Fibroblast of lung (primary cell): ENCODE results near the gene BCL2L11. TPM values are rescaled to one million over a fixed set of nuclear protein-coding genes. Genes with fewer than 3 reads are reported as not detected.

Experiments used
- DNase-seq, 2 donors: peaks; one replicate each; pipeline versions ENCODE4 v3.0.0 to v3.0.0-alpha.2; 2010; ENCODE audit warnings: low read depth in 2 of 2
- H2AFZ ChIP-seq: 2 replicates; pipeline ENCODE4 v1.5.1; 2012; ENCODE audit warnings: low read length, control low read depth, inconsistent platforms
- H3K27ac ChIP-seq: 2 replicates; pipeline ENCODE4 v1.5.1; 2011; ENCODE audit warnings: low read length, control low read depth; ENCODE audit not compliant: insufficient read depth
- H3K27me3 ChIP-seq: 2 replicates; pipeline ENCODE4 v1.5.1; 2011; ENCODE audit warnings: mild to moderate bottlenecking, low read length; ENCODE audit not compliant: control insufficient read depth, insufficient read depth
- H3K36me3 ChIP-seq: 2 replicates; pipeline ENCODE4 v1.5.1; 2011; ENCODE audit warnings: low read length; ENCODE audit not compliant: control insufficient read depth, insufficient read depth
- H3K4me1 ChIP-seq: 2 replicates; pipeline ENCODE4 v1.5.1; 2011; ENCODE audit warnings: low read length; ENCODE audit not compliant: control insufficient read depth, insufficient read depth; ENCODE audit errors: extremely low read depth
- H3K4me2 ChIP-seq: 2 replicates; pipeline ENCODE4 v1.5.1; 2011; ENCODE audit warnings: low read length, control low read depth; ENCODE audit not compliant: insufficient read depth; ENCODE audit errors: extremely low read depth
- H3K4me3 ChIP-seq, 4 experiments: fragments of 200-600 bp in 1 of 4; sonication (generic) in 1 of 4; replicated peaks in 1 of 4; 2 replicates each; pipeline ENCODE4 v1.5.1; 2011 to 2016; ENCODE audit warnings: low read length in 4 of 4, low read depth in 3 of 4, mild to moderate bottlenecking in 3 of 4, control low read depth in 2 of 4, inconsistent platforms in 1 of 4, mixed read lengths in 1 of 4; ENCODE audit not compliant: insufficient read depth in 1 of 4; ENCODE audit errors: control extremely low read depth in 1 of 4
- H3K79me2 ChIP-seq: 2 replicates; pipeline ENCODE4 v1.5.1; 2012; ENCODE audit warnings: mild to moderate bottlenecking, low read length, inconsistent platforms; ENCODE audit not compliant: control insufficient read depth, insufficient read depth
- H3K9ac ChIP-seq: 2 replicates; pipeline ENCODE4 v1.5.1; 2011; ENCODE audit warnings: mild to moderate bottlenecking, low read length, control low read depth; ENCODE audit not compliant: insufficient read depth
- H3K9me3 ChIP-seq: 2 replicates; pipeline ENCODE4 v1.5.1; 2012; ENCODE audit warnings: low read depth, low read length; ENCODE audit not compliant: control insufficient read depth, insufficient read depth
- H4K20me1 ChIP-seq: 2 replicates; pipeline ENCODE4 v1.5.1; 2011; ENCODE audit warnings: low read length; ENCODE audit not compliant: control insufficient read depth, insufficient read depth; ENCODE audit errors: extremely low read depth
- EZH2 ChIP-seq: IDR thresholded peaks from 2 replicates; pipeline ENCODE4 v1.5.1; 2012; ENCODE audit warnings: low read length, control low read depth, mild to moderate bottlenecking; ENCODE audit errors: missing control alignments
- polyA plus RNA-seq, 2 donors: library from polyadenylated mRNA; depleted of rRNA in 1 of 2; stranded (reverse) in 1 of 2; unstranded in 1 of 2; fragments of >200 nt; gene quantifications; 2 replicates each; pipeline ENCODE4 v1.2.1, GENCODE V29; 2011 to 2012; ENCODE audit warnings: missing spikeins in 1 of 2
- total RNA-seq: library from RNA; depleted of rRNA; stranded (reverse); fragments of >200 nt; gene quantifications from 2 replicates; pipeline ENCODE4 v1.2.1, GENCODE V29; 2014
- TF ChIP-seq, protein P1 (sequence below), 2 donors: IDR thresholded peaks in 1 of 2; conservative IDR thresholded peaks in 1 of 2; 1 replicate in 1 of 2; 2 replicates in 1 of 2; pipeline ENCODE4 v1.5.1; 2011 to 2012; ENCODE audit warnings: low read length in 2 of 2, control low read depth in 1 of 2, inconsistent platforms in 1 of 2, low read depth in 1 of 2, mild to moderate bottlenecking in 1 of 2

BCL2L11 gene
- total and polyA plus RNA-seq, 2 donors (not counting 1 experiment from before 2014, with no cell fraction given), result 1.5 to 10.2 TPM

DNA sequence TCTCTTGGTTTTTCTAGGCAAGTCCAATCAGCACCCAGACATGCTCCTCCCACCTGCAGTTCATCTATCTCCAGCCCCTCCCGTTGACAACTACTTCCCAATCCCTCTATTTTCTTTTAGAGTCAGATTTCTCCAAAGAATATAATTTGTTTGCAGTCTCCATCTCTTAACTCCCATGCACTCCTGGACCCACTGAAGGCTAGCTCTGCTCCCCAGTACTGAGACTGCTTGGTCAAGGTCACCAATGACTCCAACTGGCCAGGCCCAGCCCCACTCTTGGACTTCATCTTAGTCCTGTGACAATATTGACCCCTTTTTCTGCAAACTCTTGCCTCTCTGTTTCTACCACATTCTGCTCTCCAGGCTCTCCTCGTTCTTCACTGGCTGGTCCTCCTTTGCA is 62.0 kb downstream of the BCL2L11 start:
- no peak for DNase-seq
- no peaks in the 10 kb centered on the region for H3K4me1 ChIP-seq
- no peak overlapping the region for H3K27ac ChIP-seq
- no peaks in the 10 kb centered on the region for H3K36me3 ChIP-seq
- H3K9ac ChIP-seq, result no peak overlapping the region
- no peak overlapping the region for H3K4me2 ChIP-seq
- H4K20me1 ChIP-seq, result no peaks in the 10 kb centered on the region
- no peak overlapping the region for H2AFZ ChIP-seq
- no peaks in the 10 kb centered on the region for H3K79me2 ChIP-seq
- peaks cover 11% of the 10 kb centered on the region for H3K27me3 ChIP-seq
- no peaks in the 10 kb centered on the region for H3K9me3 ChIP-seq
- no peak overlapping the region for H3K4me3 ChIP-seq
- no peak for TF ChIP-seq EZH2
- TF ChIP-seq, protein P1, sequence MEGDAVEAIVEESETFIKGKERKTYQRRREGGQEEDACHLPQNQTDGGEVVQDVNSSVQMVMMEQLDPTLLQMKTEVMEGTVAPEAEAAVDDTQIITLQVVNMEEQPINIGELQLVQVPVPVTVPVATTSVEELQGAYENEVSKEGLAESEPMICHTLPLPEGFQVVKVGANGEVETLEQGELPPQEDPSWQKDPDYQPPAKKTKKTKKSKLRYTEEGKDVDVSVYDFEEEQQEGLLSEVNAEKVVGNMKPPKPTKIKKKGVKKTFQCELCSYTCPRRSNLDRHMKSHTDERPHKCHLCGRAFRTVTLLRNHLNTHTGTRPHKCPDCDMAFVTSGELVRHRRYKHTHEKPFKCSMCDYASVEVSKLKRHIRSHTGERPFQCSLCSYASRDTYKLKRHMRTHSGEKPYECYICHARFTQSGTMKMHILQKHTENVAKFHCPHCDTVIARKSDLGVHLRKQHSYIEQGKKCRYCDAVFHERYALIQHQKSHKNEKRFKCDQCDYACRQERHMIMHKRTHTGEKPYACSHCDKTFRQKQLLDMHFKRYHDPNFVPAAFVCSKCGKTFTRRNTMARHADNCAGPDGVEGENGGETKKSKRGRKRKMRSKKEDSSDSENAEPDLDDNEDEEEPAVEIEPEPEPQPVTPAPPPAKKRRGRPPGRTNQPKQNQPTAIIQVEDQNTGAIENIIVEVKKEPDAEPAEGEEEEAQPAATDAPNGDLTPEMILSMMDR (conservative IDR thresholded peaks at IDR 0.05 in 1 of 2, IDR thresholded peaks at IDR 0.05 in 1 of 2; ENCODE audit: low read depth in 1 of 2, low read length in 2 of 2), result no peak

DNA sequence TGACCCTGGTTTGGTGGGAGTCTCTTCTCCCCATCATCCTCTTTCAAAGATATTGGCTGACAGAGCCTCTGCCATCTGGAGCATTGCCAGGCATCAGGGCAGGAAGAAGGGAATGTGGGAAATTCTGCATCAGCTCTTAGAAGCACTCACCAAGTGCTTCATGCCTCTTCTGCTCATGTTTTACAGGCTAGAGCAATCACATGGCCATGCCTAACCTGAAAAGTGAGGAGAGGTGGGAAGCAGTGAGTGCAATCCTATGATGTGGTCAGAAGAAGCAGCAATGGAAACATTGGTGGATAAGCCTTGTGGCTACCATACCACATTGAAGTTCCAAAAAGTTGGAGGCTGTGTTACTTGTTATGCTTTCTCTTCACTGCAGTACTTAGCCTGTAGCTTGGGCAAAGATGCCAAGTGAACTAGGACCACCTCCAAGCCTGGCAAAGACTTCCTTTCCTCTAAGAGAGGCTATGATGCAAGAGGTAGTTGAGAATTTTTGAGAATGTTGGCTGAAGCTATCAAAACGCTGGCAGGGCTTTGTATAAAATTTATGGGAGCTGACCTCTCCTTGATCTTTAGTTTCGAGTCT is 64.1 kb downstream of the BCL2L11 start:
- H3K9me3 ChIP-seq, result no peaks in the 10 kb centered on the region
- no peak for DNase-seq
- no peaks in the 10 kb centered on the region for H3K36me3 ChIP-seq
- H3K4me2 ChIP-seq, result no peak overlapping the region
- H3K9ac ChIP-seq, result no peak overlapping the region
- peaks cover 9% of the 10 kb centered on the region for H3K27me3 ChIP-seq
- H3K4me3 ChIP-seq, result no peak overlapping the region
- peaks cover 1% of the 10 kb centered on the region for H4K20me1 ChIP-seq
- no peaks in the 10 kb centered on the region for H3K79me2 ChIP-seq
- TF ChIP-seq, protein P1 (conservative IDR thresholded peaks at IDR 0.05 in 1 of 2, IDR thresholded peaks at IDR 0.05 in 1 of 2; ENCODE audit: low read depth in 1 of 2, low read length in 2 of 2), result no peak
- no peak for TF ChIP-seq EZH2
- no peaks in the 10 kb centered on the region for H3K4me1 ChIP-seq
- no peak overlapping the region for H3K27ac ChIP-seq
- H2AFZ ChIP-seq, result no peak overlapping the region

DNA sequence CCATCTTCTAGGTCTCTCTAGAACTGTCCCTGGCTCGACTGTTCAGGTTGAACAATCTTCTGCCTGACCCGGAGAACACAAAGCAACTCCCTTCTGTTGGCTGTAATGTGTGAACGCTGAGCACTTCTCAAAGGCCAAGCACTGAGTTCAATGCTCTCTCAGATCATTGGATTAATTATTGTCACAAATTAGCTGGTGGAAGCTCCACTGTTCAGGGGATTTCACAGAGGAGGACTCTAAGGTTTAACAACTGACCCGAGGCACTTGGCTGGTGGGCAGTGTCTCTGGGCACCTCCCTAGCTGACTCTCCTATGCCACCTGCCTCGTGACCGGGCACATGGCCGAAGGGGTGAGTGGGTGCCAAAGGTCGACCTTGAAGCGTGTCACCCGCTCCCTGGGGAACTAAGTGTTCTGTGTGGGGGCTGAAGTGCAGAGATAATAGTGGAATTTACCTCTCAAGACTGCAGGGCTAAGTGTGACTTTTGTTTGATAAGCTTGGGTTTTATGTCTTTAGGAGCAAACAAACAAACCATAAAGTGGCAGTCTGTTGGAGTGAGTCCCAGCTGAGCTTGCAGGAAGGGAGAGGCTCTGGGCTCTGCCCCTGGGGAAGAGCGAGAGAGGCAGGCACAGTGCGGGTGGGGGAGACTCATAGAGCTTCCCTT is 64.8 kb downstream of the BCL2L11 start:
- H3K9me3 ChIP-seq, result no peaks in the 10 kb centered on the region
- peaks cover 9% of the 10 kb centered on the region for H3K27me3 ChIP-seq
- H2AFZ ChIP-seq, result no peak overlapping the region
- no peaks in the 10 kb centered on the region for H3K36me3 ChIP-seq
- no peaks in the 10 kb centered on the region for H3K4me1 ChIP-seq
- H3K9ac ChIP-seq, result no peak overlapping the region
- TF ChIP-seq, protein P1 (conservative IDR thresholded peaks at IDR 0.05 in 1 of 2, IDR thresholded peaks at IDR 0.05 in 1 of 2; ENCODE audit: low read depth in 1 of 2, low read length in 2 of 2), result no peak
- H3K79me2 ChIP-seq, result no peaks in the 10 kb centered on the region
- H3K4me2 ChIP-seq, result no peak overlapping the region
- peaks cover 1% of the 10 kb centered on the region for H4K20me1 ChIP-seq
- H3K27ac ChIP-seq, result no peak overlapping the region
- DNase-seq, result no peak
- no peak overlapping the region for H3K4me3 ChIP-seq
